ENCODE measurements around the gene IL1RAPL2.

DNA sequence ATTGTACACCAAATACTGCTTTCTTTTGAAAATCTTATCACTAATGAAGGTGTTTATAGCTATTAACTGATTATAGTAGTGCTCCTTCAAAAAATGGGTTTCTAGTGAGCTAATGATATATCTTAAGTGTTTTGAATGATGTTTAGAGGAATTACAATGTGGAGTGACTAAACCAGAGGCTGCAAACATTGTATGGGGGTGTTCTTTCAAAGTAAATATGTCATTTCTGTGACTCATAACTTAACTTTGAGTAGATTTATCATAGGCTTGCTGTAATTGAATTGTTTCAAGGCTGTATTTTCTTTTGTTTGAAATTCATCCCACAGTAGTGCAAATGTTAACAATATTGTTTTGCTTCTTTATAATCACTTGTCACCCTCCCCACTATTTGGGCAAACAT lies 141.6 kb downstream of the IL1RAPL2 start:
- TF ChIP-seq POLR2A (IDR thresholded peaks at IDR 0.05; ENCODE audit: low read depth) (no peak), EP300 (IDR thresholded peaks at IDR 0.05) (no peak), POLR2AphosphoS5 (IDR thresholded peaks at IDR 0.05) (no peak)
- TF ChIP-seq, protein P1, sequence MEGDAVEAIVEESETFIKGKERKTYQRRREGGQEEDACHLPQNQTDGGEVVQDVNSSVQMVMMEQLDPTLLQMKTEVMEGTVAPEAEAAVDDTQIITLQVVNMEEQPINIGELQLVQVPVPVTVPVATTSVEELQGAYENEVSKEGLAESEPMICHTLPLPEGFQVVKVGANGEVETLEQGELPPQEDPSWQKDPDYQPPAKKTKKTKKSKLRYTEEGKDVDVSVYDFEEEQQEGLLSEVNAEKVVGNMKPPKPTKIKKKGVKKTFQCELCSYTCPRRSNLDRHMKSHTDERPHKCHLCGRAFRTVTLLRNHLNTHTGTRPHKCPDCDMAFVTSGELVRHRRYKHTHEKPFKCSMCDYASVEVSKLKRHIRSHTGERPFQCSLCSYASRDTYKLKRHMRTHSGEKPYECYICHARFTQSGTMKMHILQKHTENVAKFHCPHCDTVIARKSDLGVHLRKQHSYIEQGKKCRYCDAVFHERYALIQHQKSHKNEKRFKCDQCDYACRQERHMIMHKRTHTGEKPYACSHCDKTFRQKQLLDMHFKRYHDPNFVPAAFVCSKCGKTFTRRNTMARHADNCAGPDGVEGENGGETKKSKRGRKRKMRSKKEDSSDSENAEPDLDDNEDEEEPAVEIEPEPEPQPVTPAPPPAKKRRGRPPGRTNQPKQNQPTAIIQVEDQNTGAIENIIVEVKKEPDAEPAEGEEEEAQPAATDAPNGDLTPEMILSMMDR (IDR thresholded peaks at IDR 0.05), result no peak

Data from esophagus muscularis mucosa (tissue), 4 donors.